CD4-positive, alpha-beta T cell treated with Interferon gamma for 1 hour (primary cell): ENCODE data around the gene MIF.
A peak's percentile ranks its signal among the peaks of the same experiment; 100 is the strongest.
"Not testable (repeated sequence)": the region's sequence is repeated elsewhere in the genome, so short reads cannot be mapped to it uniquely, and the experiment has no call there.

Experiments used
- DNase-seq: peaks from one replicate; pipeline ENCODE4 v3.0.0-alpha.2; 2020

MIF gene

GRCh38 chr22:23878219-23878618 is 16.0 kb upstream of the MIF start:
- no peak for DNase-seq

- DNase-seq = no peak
These were observed 11.8 kb upstream of the MIF start for GRCh38 chr22:23882370-23882769.

GRCh38 chr22:23883658-23884057 is 10.5 kb upstream of the MIF start:
- DNase-seq = no peak

GRCh38 chr22:23884140-23884539 is 10.0 kb upstream of the MIF start:
- no peak for DNase-seq

- DNase-seq = no peak
These were observed 5.4 kb upstream of the MIF start for GRCh38 chr22:23888615-23889401.

GRCh38 chr22:23889620-23890019 is 4.6 kb upstream of the MIF start:
- no peak for DNase-seq

- DNase-seq = no peak
These were observed 2.5 kb upstream of the MIF start for GRCh38 chr22:23891726-23892125.

- no peak for DNase-seq
These were observed 2.1 kb upstream of the MIF start for GRCh38 chr22:23892130-23892529.

GRCh38 chr22:23892706-23893105 is 1.5 kb upstream of the MIF start:
- no peak for DNase-seq

GRCh38 chr22:23893121-23893944 is 850 bp upstream of the MIF start:
- no peak for DNase-seq

- peak; percentile 56 for DNase-seq
These were observed 771 bp downstream of the MIF start for GRCh38 chr22:23894710-23895598.

- no peak for DNase-seq
These were observed 1.5 kb downstream of the MIF start for GRCh38 chr22:23895599-23896144.

GRCh38 chr22:23896166-23896522 is 2.0 kb downstream of the MIF start:
- DNase-seq = no peak

GRCh38 chr22:23896523-23897186 is 2.5 kb downstream of the MIF start:
- DNase-seq = no peak

- no peak for DNase-seq
These were observed 3.1 kb downstream of the MIF start for GRCh38 chr22:23897320-23897719.

GRCh38 chr22:23898006-23898974 is 4.1 kb downstream of the MIF start:
- no peak for DNase-seq

GRCh38 chr22:23899042-23899745 is 5.0 kb downstream of the MIF start:
- no peak for DNase-seq

- DNase-seq = not testable (repeated sequence)
These were observed 6.0 kb downstream of the MIF start for GRCh38 chr22:23900227-23900626.

- DNase-seq = no peak
These were observed 7.4 kb downstream of the MIF start for GRCh38 chr22:23901600-23901999.

- no peak for DNase-seq
These were observed 9.3 kb downstream of the MIF start for GRCh38 chr22:23903328-23903971.
